NCI-H69 (cell line): ENCODE results near the gene PEX13.
"Not testable (repeated sequence)": the region's sequence is repeated elsewhere in the genome, so short reads cannot be mapped to it uniquely, and the experiment has no call there.

Experiments used
- DNase-seq: peaks from one replicate; lab custom pipeline; 2025; lab: John Stamatoyannopoulos, UW

Gene PEX13

GRCh38 chr2:61017556-61018317, at the start of gene PEX13, which contains the start of gene PUS10:
Gene PEX13, plus strand, starts transcription at chr2:61017720. Its CDS starts 40 bp downstream, at chr2:61017760.
Gene PUS10, minus strand, starts transcription at chr2:61018255. Its CDS starts 6,365 bp downstream, at chr2:61011890.
- DNase-seq, result peak; percentile 82

- no peak for DNase-seq
These were observed 44.4 kb upstream of the PEX13 start for GRCh38 chr2:60972889-60973656.

- no peak for DNase-seq
These were observed 43.8 kb upstream of the PEX13 start for GRCh38 chr2:60973705-60974104.

GRCh38 chr2:60974652-60975051, 42.9 kb upstream of the PEX13 start:
- DNase-seq, result no peak

- peak; percentile 7 for DNase-seq
These were observed 41.2 kb upstream of the PEX13 start for GRCh38 chr2:60976256-60976850.

- no peak for DNase-seq
These were observed 40.5 kb upstream of the PEX13 start for GRCh38 chr2:60976875-60977561.

GRCh38 chr2:60977562-60977895, 40.0 kb upstream of the PEX13 start:
- no peak for DNase-seq

- DNase-seq, result no peak
These were observed 38.3 kb upstream of the PEX13 start for GRCh38 chr2:60979231-60979630.

GRCh38 chr2:60980071-60980815, 37.3 kb upstream of the PEX13 start:
- DNase-seq, result no peak

- not testable (repeated sequence) for DNase-seq
These were observed 35.5 kb upstream of the PEX13 start for GRCh38 chr2:60982066-60982465.

- DNase-seq, result no peak
These were observed 32.8 kb upstream of the PEX13 start for GRCh38 chr2:60984720-60985119.

- DNase-seq, result no peak
These were observed 30.5 kb upstream of the PEX13 start for GRCh38 chr2:60987041-60987440.

GRCh38 chr2:60987656-60988055, 29.9 kb upstream of the PEX13 start:
- DNase-seq, result not testable (repeated sequence)

GRCh38 chr2:60989259-60989658, 28.3 kb upstream of the PEX13 start:
- no peak for DNase-seq

GRCh38 chr2:60991644-60992043, 25.9 kb upstream of the PEX13 start:
- DNase-seq, result no peak

GRCh38 chr2:60992985-60993392, 24.5 kb upstream of the PEX13 start:
- no peak for DNase-seq

- DNase-seq, result no peak
These were observed 23.4 kb upstream of the PEX13 start for GRCh38 chr2:60994131-60994530.

GRCh38 chr2:60998628-60999545, 18.6 kb upstream of the PEX13 start:
- peak; percentile 43 for DNase-seq

- no peak for DNase-seq
These were observed 11.8 kb upstream of the PEX13 start for GRCh38 chr2:61005736-61006135.

GRCh38 chr2:61006486-61007105, 10.9 kb upstream of the PEX13 start:
- no peak for DNase-seq
